ENCODE results near the gene RNF144A. TPM values are rescaled to one million over a fixed set of nuclear protein-coding genes. Genes with fewer than 3 reads are reported as not detected.

RNF144A gene
- total and polyA plus RNA-seq, 10 donors: 3.8 to 86.6 (median 50.9) TPM

DNA sequence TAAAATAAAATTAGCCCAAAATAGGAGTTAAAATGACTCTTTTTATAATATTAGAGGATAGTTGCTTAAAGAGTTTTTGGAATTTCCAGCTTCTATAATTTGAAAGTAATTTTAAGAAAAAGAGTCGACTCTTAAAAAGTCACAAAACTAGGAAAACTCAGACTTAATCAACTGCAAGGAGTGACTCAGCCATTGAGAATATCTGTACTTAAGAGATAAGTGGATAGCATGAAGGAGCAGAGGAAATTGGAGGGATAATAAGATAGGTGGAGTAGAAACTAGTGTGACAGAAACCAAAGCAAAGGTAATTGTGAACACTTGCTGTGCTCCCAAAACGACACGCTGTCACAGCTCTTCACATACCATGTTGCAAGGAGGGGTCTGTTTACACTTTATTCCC is 31.2 kb upstream of the RNF144A start:
- peaks cover 0 to 28% (median 4%) of the 10 kb centered on the region in 6 donors for H3K4me1 ChIP-seq
- DNase-seq: no peak
- TF ChIP-seq POLR2AphosphoS5 (IDR thresholded peaks at IDR 0.05) (no peak), POLR2A (IDR thresholded peaks at IDR 0.05) (no peak)
- TF ChIP-seq, protein P1, sequence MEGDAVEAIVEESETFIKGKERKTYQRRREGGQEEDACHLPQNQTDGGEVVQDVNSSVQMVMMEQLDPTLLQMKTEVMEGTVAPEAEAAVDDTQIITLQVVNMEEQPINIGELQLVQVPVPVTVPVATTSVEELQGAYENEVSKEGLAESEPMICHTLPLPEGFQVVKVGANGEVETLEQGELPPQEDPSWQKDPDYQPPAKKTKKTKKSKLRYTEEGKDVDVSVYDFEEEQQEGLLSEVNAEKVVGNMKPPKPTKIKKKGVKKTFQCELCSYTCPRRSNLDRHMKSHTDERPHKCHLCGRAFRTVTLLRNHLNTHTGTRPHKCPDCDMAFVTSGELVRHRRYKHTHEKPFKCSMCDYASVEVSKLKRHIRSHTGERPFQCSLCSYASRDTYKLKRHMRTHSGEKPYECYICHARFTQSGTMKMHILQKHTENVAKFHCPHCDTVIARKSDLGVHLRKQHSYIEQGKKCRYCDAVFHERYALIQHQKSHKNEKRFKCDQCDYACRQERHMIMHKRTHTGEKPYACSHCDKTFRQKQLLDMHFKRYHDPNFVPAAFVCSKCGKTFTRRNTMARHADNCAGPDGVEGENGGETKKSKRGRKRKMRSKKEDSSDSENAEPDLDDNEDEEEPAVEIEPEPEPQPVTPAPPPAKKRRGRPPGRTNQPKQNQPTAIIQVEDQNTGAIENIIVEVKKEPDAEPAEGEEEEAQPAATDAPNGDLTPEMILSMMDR (IDR thresholded peaks at IDR 0.05 in 8 of 11, conservative IDR thresholded peaks at IDR 0.05 in 3 of 11): no peak
- no peak overlapping the region for H3K4me3 ChIP-seq
- no peaks in the 10 kb centered on the region for H3K9me3 ChIP-seq
- intact Hi-C loops (cut with DNase I; ENCODE audit: low total_unique reads): no loop called here
- H3K27ac ChIP-seq: no peak overlapping the region
- no peaks in the 10 kb centered on the region for H3K27me3 ChIP-seq (replicated peaks in 1 of 7)
- peaks cover 0 to 18% (median 2%) of the 10 kb centered on the region in 6 donors for H3K36me3 ChIP-seq
- WGBS, 5 donors: 86 to 94% (median 89%) methylated on average over 3 of the region's 3 CpGs

DNA sequence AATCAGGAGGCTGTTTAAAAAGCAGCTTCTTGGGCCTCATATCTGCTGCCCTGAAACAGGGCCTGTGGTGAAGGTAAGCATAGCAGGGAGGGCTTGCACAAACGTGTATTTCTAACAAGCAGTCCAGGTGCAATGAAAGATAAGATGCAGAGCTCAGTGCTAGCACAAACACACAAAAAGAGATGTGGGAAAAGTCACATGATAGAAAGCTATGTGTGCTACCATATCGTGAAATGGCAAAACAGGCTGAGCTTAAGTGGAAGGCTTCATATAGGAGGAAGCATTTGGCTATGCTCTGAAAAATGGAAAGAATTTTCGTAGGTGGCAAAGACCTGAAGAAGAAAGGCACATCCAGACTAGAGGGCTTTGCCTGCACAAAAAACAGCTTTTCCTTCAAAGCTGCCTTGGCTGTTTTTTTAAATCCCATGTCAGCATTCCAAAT is 29.4 kb upstream of the RNF144A start:
- H3K4me1 ChIP-seq: peaks cover 0 to 10% (median 0%) of the 10 kb centered on the region in 6 donors
- H3K27me3 ChIP-seq (replicated peaks in 1 of 7): no peaks in the 10 kb centered on the region
- H3K27ac ChIP-seq: no peak overlapping the region
- 47 to 64% (median 59%) methylated on average over 3 of the region's 3 CpGs for WGBS, 5 donors
- TF ChIP-seq POLR2AphosphoS5 (IDR thresholded peaks at IDR 0.05) (no peak), POLR2A (IDR thresholded peaks at IDR 0.05) (no peak)
- TF ChIP-seq, protein P1 (IDR thresholded peaks at IDR 0.05 in 8 of 11, conservative IDR thresholded peaks at IDR 0.05 in 3 of 11): no peak
- H3K4me3 ChIP-seq: no peak overlapping the region
- intact Hi-C loops (cut with DNase I; ENCODE audit: low total_unique reads): no loop called here
- peaks cover 0 to 24% (median 2%) of the 10 kb centered on the region in 6 donors for H3K36me3 ChIP-seq
- DNase-seq: no peak
- H3K9me3 ChIP-seq: no peaks in the 10 kb centered on the region

DNA sequence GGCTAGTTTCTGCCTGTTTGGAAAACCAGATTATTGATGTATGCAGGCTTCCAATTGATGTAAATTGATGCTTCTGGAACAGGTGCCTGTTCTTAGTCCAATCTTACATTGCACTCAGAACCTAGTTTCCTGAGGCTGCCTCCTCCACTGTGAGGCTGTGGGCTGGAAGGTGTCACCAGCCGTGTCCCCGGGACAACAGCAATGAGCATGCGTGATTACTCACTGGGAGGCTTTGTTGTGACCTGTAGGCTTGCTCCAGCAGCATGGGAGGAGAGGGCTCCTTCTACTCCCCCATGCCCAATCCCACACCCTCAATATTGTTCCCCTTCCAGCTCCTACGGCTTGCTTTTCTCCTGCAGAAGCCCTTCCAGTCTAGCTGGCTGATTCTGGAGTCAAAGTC is 28.5 kb upstream of the RNF144A start:
- H3K9me3 ChIP-seq: no peaks in the 10 kb centered on the region
- H3K27ac ChIP-seq: no peak overlapping the region
- H3K4me1 ChIP-seq: peaks cover 0 to under 1% (median 0%) of the 10 kb centered on the region in 6 donors
- DNase-seq: no peak
- TF ChIP-seq POLR2A (IDR thresholded peaks at IDR 0.05): no peak
- TF ChIP-seq, protein P1 (IDR thresholded peaks at IDR 0.05 in 8 of 11, conservative IDR thresholded peaks at IDR 0.05 in 3 of 11): no peak
- no peak for TF ChIP-seq POLR2AphosphoS5 (IDR thresholded peaks at IDR 0.05)
- H3K27me3 ChIP-seq (replicated peaks in 1 of 7): no peaks in the 10 kb centered on the region
- 88 to 93% (median 90%) methylated on average over 4 of the region's 4 CpGs for WGBS, 5 donors
- no peak overlapping the region for H3K4me3 ChIP-seq
- intact Hi-C loops (cut with DNase I; ENCODE audit: low total_unique reads): no loop called here
- H3K36me3 ChIP-seq: peaks cover 0 to 30% (median 2%) of the 10 kb centered on the region in 6 donors

DNA sequence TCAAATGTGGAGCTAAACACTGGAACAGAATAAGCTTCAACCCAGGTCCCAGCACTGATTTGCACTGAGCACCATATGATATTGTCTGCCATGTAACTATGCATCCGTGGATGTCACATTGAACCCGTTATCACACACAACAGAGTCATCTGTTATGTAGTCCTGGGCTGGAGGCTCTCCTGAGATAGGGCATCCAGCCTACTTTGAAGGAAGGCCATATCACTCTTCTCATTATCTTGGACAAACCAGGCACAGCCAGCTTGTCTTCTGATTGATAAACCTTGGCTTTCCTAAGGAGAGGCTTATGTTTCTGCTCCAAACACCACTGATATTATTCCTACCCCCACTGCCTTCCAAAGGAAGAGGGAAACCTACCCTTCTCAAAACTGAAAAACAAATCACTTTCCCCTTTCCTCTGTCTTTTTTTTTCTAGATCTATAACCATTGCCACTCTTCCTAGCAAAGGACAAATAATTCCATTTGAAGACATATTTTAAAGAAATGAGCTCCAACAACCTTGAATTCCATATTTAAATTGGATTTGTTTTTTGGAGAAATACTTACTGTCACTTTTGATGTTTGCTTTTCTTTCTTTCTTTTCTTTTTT is 23.2 kb upstream of the RNF144A start:
- peaks cover 0 to 9% (median 6%) of the 10 kb centered on the region in 6 donors for H3K4me1 ChIP-seq
- no peaks in the 10 kb centered on the region for H3K27me3 ChIP-seq (replicated peaks in 1 of 7)
- intact Hi-C loops (cut with DNase I; ENCODE audit: low total_unique reads): no loop called here
- H3K27ac ChIP-seq: no peak overlapping the region
- peaks cover 0 to 37% (median 6%) of the 10 kb centered on the region in 6 donors for H3K36me3 ChIP-seq
- TF ChIP-seq, protein P1 (IDR thresholded peaks at IDR 0.05 in 8 of 11, conservative IDR thresholded peaks at IDR 0.05 in 3 of 11): no peak
- TF ChIP-seq POLR2A (IDR thresholded peaks at IDR 0.05): no peak
- TF ChIP-seq POLR2AphosphoS5 (IDR thresholded peaks at IDR 0.05): no peak
- H3K4me3 ChIP-seq: no peak overlapping the region
- no peak for DNase-seq
- 84 to 95% (median 88%) methylated on average over 2 of the region's 2 CpGs for WGBS, 5 donors
- no peaks in the 10 kb centered on the region for H3K9me3 ChIP-seq
